ENCODE results near the gene EFCAB13.

The EFCAB13 gene

DNA sequence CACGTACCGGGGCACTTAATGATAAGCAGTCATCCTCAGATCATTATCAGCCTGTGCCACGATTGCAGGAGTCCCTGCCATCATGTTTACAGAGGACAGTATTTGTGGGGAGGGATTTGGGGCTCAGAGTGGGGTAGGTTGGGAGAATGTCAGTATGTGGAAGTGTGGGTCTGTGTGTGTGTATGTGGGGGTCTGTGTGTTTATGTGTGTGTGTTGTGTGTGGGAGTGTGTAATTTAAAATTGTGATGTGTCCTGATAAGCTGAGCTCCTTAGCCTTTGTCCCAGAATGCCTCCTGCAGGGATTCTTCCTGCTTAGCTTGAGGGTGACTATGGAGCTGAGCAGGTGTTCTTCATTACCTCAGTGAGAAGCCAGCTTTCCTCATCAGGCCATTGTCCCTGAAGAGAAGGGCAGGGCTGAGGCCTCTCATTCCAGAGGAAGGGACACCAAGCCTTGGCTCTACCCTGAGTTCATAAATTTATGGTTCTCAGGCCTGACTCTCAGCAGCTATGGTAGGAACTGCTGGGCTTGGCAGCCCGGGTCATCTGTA, 13.5 kb upstream of the EFCAB13 start:
- H3K27me3 ChIP-seq (ENCODE audit: insufficient read depth, low read length): no peaks in the 10 kb centered on the region
- peaks cover 9% of the 10 kb centered on the region for H3K36me3 ChIP-seq (ENCODE audit: insufficient read depth, low read length)
- H2AFZ ChIP-seq (ENCODE audit: low read length, unreplicated experiment): no peak overlapping the region
- H3K4me1 ChIP-seq (ENCODE audit: control insufficient read depth, insufficient read depth, low read length, unreplicated experiment): peaks cover 18% of the 10 kb centered on the region
- H3K27ac ChIP-seq (ENCODE audit: low read depth, low read length): no peak overlapping the region
- H3K4me3 ChIP-seq (ENCODE audit: low read depth, low read length): no peak overlapping the region
- no peaks in the 10 kb centered on the region for H3K79me2 ChIP-seq (ENCODE audit: control insufficient read depth, insufficient read depth, low read length, unreplicated experiment)

DNA sequence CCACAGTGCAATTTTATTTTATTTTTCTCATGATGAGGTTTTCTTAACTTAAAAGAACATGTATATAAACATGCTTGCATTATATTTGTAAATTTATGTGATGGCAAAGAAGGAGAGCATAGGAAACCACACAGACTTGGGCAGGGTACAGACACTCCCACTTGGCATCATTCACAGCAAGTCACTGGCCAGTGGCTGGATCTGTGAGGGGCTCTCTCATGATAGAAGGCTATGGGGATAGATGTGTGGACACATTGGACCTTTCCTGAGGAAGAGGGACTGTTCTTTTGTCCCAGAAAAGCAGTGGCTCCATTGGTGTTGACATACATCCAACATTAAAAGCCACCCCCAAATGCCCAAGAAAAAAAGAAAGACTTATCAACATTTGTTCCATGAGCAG, 12.3 kb upstream of the EFCAB13 start:
- peaks cover 9% of the 10 kb centered on the region for H3K36me3 ChIP-seq (ENCODE audit: insufficient read depth, low read length)
- H2AFZ ChIP-seq (ENCODE audit: low read length, unreplicated experiment): no peak overlapping the region

DNA sequence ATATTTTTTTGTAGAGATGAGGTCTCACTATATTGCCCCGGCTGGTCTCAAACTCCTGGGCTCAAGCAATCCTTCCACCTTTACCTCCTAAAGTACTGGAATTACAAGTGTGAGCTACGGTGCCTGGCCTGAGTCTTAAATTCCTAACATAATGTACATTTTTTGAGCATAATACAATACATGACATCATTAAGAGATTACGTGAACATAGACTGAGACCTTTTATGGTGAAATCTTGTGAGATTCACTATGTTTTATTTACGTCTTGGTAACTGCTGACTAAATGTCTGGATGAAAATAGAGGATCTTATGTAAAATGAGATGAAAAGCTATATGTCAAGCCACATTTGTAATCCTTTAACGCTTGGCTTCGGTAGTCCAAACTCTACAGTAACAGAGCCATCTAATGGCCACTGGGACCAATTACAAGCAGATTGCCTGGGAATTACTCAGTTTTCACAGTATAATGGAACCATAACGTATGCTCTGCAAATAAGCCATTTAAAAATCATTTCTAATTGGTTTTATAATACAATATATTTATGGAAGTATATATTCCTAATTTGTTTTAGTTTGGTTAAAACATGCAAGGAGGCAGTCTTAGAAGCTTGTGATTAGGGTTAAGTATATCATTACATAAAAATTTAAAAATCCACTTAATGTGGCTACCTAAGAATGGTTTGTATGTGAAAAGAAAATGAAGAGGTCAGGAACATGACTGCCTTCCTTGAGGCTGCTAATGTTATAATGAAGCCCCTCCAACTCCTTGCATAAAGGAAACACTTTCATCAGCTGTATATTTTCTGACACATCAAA, 8.1 kb upstream of the EFCAB13 start:
- H3K27me3 ChIP-seq (ENCODE audit: insufficient read depth, low read length): no peaks in the 10 kb centered on the region
- H3K4me1 ChIP-seq (ENCODE audit: control insufficient read depth, insufficient read depth, low read length, unreplicated experiment): peaks cover 28% of the 10 kb centered on the region
- H3K79me2 ChIP-seq (ENCODE audit: control insufficient read depth, insufficient read depth, low read length, unreplicated experiment): no peaks in the 10 kb centered on the region
- peak overlapping the region; percentile 88 for H3K27ac ChIP-seq (ENCODE audit: low read depth, low read length)
- H3K36me3 ChIP-seq (ENCODE audit: insufficient read depth, low read length): no peaks in the 10 kb centered on the region
- peak overlapping the region; percentile 27 for H2AFZ ChIP-seq (ENCODE audit: low read length, unreplicated experiment)
- peak overlapping the region; percentile 17; the same call in 1 of the 2 replicates for H3K4me3 ChIP-seq (ENCODE audit: low read depth, low read length)

More for the DNA sequence above, 12.3 kb upstream of the EFCAB13 start:
- Histone ChIP-seq H3K4me3 (ENCODE audit: low read depth, low read length) (no peak overlapping the region), H3K79me2 (ENCODE audit: control insufficient read depth, insufficient read depth, low read length, unreplicated experiment) (no peaks in the 10 kb centered on the region), H3K27ac (ENCODE audit: low read depth, low read length) (no peak overlapping the region), H3K4me1 (ENCODE audit: control insufficient read depth, insufficient read depth, low read length, unreplicated experiment) (peaks cover 17% of the 10 kb centered on the region), H3K27me3 (ENCODE audit: insufficient read depth, low read length) (no peaks in the 10 kb centered on the region)

DNA sequence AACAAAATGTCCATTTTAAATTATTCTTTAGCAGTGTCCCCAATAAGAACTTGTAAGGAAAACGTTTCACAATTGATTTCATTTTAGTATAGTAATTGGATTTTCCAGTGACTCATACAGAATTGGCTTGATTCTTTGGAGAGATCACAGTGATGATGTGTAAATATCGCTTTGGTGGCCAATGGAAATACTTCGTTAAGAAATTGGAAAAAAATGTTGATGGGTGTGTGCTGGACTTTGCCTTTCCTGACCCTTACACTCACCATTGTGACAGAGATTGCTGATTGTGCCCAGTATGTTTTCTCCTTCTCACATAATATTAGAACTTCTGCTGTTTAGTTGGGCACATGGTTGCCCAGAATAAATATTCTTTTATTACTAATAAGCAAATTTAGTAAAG, 7.4 kb upstream of the EFCAB13 start:
- Histone ChIP-seq H3K79me2 (ENCODE audit: control insufficient read depth, insufficient read depth, low read length, unreplicated experiment) (no peaks in the 10 kb centered on the region), H3K4me3 (ENCODE audit: low read depth, low read length) (0 out of 2 replicates have a peak overlapping the region, but pooled peaks have one; percentile 8), H2AFZ (ENCODE audit: low read length, unreplicated experiment) (no peak overlapping the region), H3K27ac (ENCODE audit: low read depth, low read length) (peak overlapping the region; percentile 88), H3K27me3 (ENCODE audit: insufficient read depth, low read length) (no peaks in the 10 kb centered on the region), H3K36me3 (ENCODE audit: insufficient read depth, low read length) (no peaks in the 10 kb centered on the region), H3K4me1 (ENCODE audit: control insufficient read depth, insufficient read depth, low read length, unreplicated experiment) (peaks cover 28% of the 10 kb centered on the region)

DNA sequence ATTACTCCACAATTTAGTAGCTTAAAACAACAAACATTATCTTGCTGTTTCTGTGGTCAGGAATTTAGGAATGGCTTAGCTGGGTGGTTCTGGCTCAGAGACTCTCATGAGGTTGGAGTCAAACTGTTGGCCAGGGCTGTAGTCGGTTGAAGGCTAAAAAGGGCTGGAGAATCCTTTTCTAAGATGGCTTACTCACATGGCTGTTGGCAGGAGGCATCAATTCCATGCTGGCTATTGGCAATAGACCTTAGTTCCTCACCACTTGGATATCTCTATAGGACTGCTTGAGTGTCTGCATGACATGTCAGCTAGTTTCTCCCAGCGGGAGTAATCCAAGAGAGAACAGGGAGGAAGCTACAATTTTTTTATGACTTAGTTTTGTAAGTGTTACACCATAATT, 6.6 kb upstream of the EFCAB13 start:
- Histone ChIP-seq H3K27ac (ENCODE audit: low read depth, low read length) (peak overlapping the region; percentile 88; the same call in 1 of the 2 replicates), H3K27me3 (ENCODE audit: insufficient read depth, low read length) (no peaks in the 10 kb centered on the region), H3K4me3 (ENCODE audit: low read depth, low read length) (no peak overlapping the region), H3K79me2 (ENCODE audit: control insufficient read depth, insufficient read depth, low read length, unreplicated experiment) (no peaks in the 10 kb centered on the region), H3K36me3 (ENCODE audit: insufficient read depth, low read length) (no peaks in the 10 kb centered on the region), H2AFZ (ENCODE audit: low read length, unreplicated experiment) (no peak overlapping the region), H3K4me1 (ENCODE audit: control insufficient read depth, insufficient read depth, low read length, unreplicated experiment) (peaks cover 29% of the 10 kb centered on the region)

DNA sequence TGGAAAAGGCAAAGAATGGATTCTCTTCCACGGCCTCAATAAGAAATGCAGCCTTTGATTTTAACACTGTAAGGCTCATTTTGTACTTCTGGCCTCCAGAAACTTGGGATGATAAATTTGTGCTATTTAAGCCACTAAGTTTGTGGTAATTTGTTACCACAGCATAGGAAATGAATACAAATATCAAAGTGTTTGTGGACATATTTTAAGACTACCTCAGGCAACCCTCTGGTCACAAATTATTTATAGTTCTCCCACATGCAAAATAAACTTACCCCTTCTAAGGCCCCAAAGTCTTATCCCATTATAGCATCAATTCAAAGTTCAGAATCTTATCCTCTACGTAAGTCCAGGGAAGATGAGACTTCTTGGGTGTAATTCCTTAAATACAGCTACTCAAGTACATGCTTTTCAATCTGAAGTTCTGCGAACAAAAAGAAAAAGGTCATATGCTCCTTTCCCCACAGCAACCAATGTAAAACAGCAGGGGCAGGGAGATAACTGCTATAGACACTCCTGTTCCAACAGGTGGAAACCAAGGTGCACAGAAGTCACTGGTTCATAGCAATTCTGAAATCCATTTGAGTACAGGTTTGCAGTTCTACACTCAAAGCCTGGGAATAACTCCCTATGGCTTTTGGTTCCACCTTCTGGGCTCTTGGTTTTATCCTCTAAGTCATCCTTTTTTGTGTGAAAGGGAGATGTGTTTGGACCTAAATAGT, 5.4 kb upstream of the EFCAB13 start:
- Histone ChIP-seq H3K27me3 (ENCODE audit: insufficient read depth, low read length) (no peaks in the 10 kb centered on the region), H2AFZ (ENCODE audit: low read length, unreplicated experiment) (no peak overlapping the region), H3K79me2 (ENCODE audit: control insufficient read depth, insufficient read depth, low read length, unreplicated experiment) (no peaks in the 10 kb centered on the region), H3K27ac (ENCODE audit: low read depth, low read length) (no peak overlapping the region), H3K4me1 (ENCODE audit: control insufficient read depth, insufficient read depth, low read length, unreplicated experiment) (peaks cover 36% of the 10 kb centered on the region), H3K36me3 (ENCODE audit: insufficient read depth, low read length) (no peaks in the 10 kb centered on the region), H3K4me3 (ENCODE audit: low read depth, low read length) (no peak overlapping the region)

DNA sequence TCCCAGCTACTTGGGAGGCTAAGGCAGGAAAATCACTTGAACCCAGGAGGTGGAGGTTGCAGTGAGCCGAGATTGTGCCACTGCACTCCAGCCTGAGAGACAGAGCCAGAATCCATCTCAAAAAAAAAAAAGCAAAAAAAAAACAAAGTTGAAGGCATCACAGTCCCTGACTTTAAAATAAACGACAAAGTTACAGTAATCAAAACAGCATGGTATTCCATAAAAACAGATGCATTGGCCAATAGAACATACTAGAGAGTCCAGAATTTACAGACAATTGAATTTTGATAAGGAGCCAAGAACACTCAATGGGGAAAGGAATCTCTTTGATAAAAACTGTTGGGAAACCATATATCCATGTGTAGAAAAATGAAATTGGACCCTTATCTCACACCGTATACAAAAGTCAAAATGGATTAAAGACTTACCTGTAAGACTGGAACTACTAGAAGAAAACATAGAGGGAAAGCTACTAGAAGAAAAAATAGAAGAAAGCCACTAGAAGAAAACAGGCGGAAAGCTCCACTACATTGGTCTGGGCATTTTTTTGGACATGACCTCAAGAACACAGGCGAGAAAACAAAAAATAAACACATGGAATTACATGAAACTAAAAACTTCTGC, 2.8 kb upstream of the EFCAB13 start:
- H3K27me3 ChIP-seq (ENCODE audit: insufficient read depth, low read length): no peaks in the 10 kb centered on the region
- H3K79me2 ChIP-seq (ENCODE audit: control insufficient read depth, insufficient read depth, low read length, unreplicated experiment): no peaks in the 10 kb centered on the region
- H3K36me3 ChIP-seq (ENCODE audit: insufficient read depth, low read length): no peaks in the 10 kb centered on the region
- H3K4me3 ChIP-seq (ENCODE audit: low read depth, low read length): no peak overlapping the region
- H2AFZ ChIP-seq (ENCODE audit: low read length, unreplicated experiment): no peak overlapping the region
- peaks cover 21% of the 10 kb centered on the region for H3K4me1 ChIP-seq (ENCODE audit: control insufficient read depth, insufficient read depth, low read length, unreplicated experiment)
- no peak overlapping the region for H3K27ac ChIP-seq (ENCODE audit: low read depth, low read length)

DNA sequence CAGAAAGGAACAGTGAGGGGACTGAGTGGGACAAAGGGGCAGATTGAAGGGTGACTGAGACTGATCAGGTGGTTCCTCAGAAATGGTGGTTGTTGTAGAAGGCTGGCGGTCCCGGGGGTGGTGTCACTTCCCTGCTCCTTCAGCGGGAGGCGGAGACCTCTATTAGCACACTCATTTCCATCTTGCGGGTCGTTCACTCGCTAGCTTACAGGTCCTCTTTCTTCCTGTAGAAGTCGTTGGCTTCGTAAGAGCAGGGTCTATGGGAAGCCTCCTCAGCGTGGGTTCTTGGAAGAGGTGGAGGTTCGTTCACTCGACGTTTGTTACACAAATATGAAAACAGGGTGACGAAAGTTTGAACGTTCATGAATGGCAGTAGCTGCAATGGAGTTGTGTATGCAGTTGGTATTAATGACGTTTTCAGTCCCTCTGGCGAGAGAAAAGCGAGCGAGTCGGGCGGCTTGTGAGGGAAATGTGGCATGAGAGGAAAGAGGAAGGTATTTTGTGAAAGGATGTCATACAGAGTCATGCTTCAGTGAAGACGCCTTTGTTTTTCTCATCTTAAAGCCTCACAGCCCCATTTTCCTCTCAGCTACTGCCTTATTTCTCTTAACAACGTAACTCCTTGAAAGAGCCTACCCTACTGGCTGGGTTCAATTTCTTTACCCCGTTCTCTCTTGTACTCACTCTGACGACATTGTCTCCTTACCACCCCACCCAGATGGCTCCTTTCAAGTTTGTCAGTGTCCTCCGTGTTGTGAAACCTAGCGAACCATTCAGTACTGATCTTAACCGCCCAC, 667 bp downstream of the EFCAB13 start:
- H3K79me2 ChIP-seq (ENCODE audit: control insufficient read depth, insufficient read depth, low read length, unreplicated experiment): no peaks in the 10 kb centered on the region
- H2AFZ ChIP-seq (ENCODE audit: low read length, unreplicated experiment): peak overlapping the region; percentile 97
- H3K27me3 ChIP-seq (ENCODE audit: insufficient read depth, low read length): no peaks in the 10 kb centered on the region
- no peaks in the 10 kb centered on the region for H3K36me3 ChIP-seq (ENCODE audit: insufficient read depth, low read length)
- peak overlapping the region; percentile 79 for H3K27ac ChIP-seq (ENCODE audit: low read depth, low read length)
- H3K4me1 ChIP-seq (ENCODE audit: control insufficient read depth, insufficient read depth, low read length, unreplicated experiment): peaks cover 8% of the 10 kb centered on the region
- peak overlapping the region; percentile 92 for H3K4me3 ChIP-seq (ENCODE audit: low read depth, low read length)

DNA sequence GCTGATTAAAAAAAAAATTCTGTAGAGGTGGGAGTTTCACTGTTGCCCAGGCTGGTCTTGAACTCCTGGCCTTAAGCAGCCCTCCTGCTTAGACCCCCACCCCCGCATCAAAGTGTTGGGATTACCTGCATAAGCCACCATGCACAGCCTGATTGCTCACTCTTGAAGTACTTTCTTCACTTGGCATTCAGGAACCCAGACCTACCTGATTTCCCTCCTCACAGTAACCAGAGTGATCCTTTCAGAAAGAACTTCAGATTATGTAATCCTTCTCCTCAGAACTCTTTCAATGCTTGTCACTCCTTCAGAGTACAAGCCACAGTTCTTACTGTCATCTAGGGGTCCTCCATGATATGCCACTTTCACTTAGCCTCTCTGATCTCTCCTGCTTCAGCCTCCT, 1.4 kb downstream of the EFCAB13 start:
- Histone ChIP-seq H3K27me3 (ENCODE audit: insufficient read depth, low read length) (no peaks in the 10 kb centered on the region), H3K36me3 (ENCODE audit: insufficient read depth, low read length) (no peaks in the 10 kb centered on the region)

DNA sequence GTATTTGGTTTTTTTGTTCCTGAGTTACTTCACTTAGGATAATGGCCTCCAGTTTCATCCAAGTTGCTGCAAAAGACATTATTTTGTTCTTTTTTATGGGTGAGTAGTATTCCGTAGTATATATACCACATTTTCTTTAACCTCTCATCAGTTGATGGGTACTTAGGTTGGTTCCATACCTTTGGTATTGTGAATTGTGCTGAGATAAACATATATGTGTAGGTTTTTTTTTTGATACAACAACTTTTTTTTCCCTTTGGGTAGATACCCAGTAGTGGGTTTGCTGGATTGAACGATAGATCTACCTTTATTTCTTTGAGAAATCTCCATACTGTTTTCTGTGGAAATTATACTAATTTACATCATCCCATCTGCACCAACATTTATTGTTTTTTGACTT, 6.8 kb downstream of the EFCAB13 start:
- H3K79me2 ChIP-seq (ENCODE audit: control insufficient read depth, insufficient read depth, low read length, unreplicated experiment): no peaks in the 10 kb centered on the region
- no peaks in the 10 kb centered on the region for H3K4me1 ChIP-seq (ENCODE audit: control insufficient read depth, insufficient read depth, low read length, unreplicated experiment)
- no peak overlapping the region for H2AFZ ChIP-seq (ENCODE audit: low read length, unreplicated experiment)
- H3K36me3 ChIP-seq (ENCODE audit: insufficient read depth, low read length): peaks cover 22% of the 10 kb centered on the region
- no peaks in the 10 kb centered on the region for H3K27me3 ChIP-seq (ENCODE audit: insufficient read depth, low read length)
- H3K4me3 ChIP-seq (ENCODE audit: low read depth, low read length): no peak overlapping the region
- no peak overlapping the region for H3K27ac ChIP-seq (ENCODE audit: low read depth, low read length)

More for the DNA sequence above, 1.4 kb downstream of the EFCAB13 start:
- no peak overlapping the region for H3K27ac ChIP-seq (ENCODE audit: low read depth, low read length)
- H3K4me1 ChIP-seq (ENCODE audit: control insufficient read depth, insufficient read depth, low read length, unreplicated experiment): peaks cover 8% of the 10 kb centered on the region
- H3K79me2 ChIP-seq (ENCODE audit: control insufficient read depth, insufficient read depth, low read length, unreplicated experiment): no peaks in the 10 kb centered on the region
- no peak overlapping the region for H2AFZ ChIP-seq (ENCODE audit: low read length, unreplicated experiment)
- H3K4me3 ChIP-seq (ENCODE audit: low read depth, low read length): no peak overlapping the region

Data from ACC112 (cell line).